ES-I3 (cell line): ENCODE results near the gene ZSWIM1.
"Not testable (repeated sequence)": the region's sequence is repeated elsewhere in the genome, so short reads cannot be mapped to it uniquely, and the experiment has no call there.

Source experiments
- H3K36me3 ChIP-seq: 2 replicates; pipeline ENCODE4 v1.6.1; 2013; ENCODE audit warnings: mild to moderate bottlenecking, low read length, control low read depth, moderate library complexity; ENCODE audit not compliant: insufficient read depth
- H3K4me1 ChIP-seq: 2 replicates; pipeline ENCODE4 v1.6.1; 2013; ENCODE audit warnings: mild to moderate bottlenecking, control low read depth, low read length; ENCODE audit not compliant: insufficient read depth
- H3K9ac ChIP-seq: 2 replicates; pipeline ENCODE4 v1.6.1; 2013; ENCODE audit warnings: low read depth, mild to moderate bottlenecking, low read length, moderate library complexity
- H3K9me3 ChIP-seq: 2 replicates; pipeline ENCODE4 v1.6.1; 2013; ENCODE audit warnings: mild to moderate bottlenecking, low read length, moderate library complexity; ENCODE audit not compliant: control insufficient read depth, insufficient read depth

Gene ZSWIM1

GRCh38 chr20:45890077-45890984 lies 9.3 kb downstream of the ZSWIM1 start:
- peak overlapping the region; percentile 76 for H3K9ac ChIP-seq
- no peaks in the 10 kb centered on the region for H3K4me1 ChIP-seq
- no peaks in the 10 kb centered on the region for H3K9me3 ChIP-seq
- peaks cover 3% of the 10 kb centered on the region; the same call in 1 of the 2 replicates for H3K36me3 ChIP-seq

GRCh38 chr20:45890985-45891983 lies 10.3 kb downstream of the ZSWIM1 start, which contains the start of the genes CTSA and NEURL2:
CTSA (plus strand) TSS chr20:45891335; CDS start chr20:45891569, 234 bp downstream.
NEURL2 (minus strand) TSS chr20:45891208; CDS start chr20:45890991, 217 bp downstream.
- Histone ChIP-seq H3K36me3 (peaks cover 3% of the 10 kb centered on the region; the same call in 1 of the 2 replicates), H3K9ac (peak within 1 kb of the TSS; percentile 76), H3K9me3 (no peaks in the 10 kb centered on the region), H3K4me1 (no peaks in the 10 kb centered on the region)

GRCh38 chr20:45892049-45892825 lies 11.2 kb downstream of the ZSWIM1 start:
- Histone ChIP-seq H3K4me1 (no peaks in the 10 kb centered on the region), H3K36me3 (peaks cover 3% of the 10 kb centered on the region; the same call in 1 of the 2 replicates), H3K9ac (peak overlapping the region; percentile 76; the same call in 1 of the 2 replicates), H3K9me3 (no peaks in the 10 kb centered on the region)

- no peaks in the 10 kb centered on the region for H3K9me3 ChIP-seq
- H3K4me1 ChIP-seq = no peaks in the 10 kb centered on the region
- no peak overlapping the region for H3K9ac ChIP-seq
- H3K36me3 ChIP-seq = peaks cover 3% of the 10 kb centered on the region; the same call in 1 of the 2 replicates
Measured at GRCh38 chr20:45892828-45893500, 11.9 kb downstream of the ZSWIM1 start.

GRCh38 chr20:45893831-45894230 lies 12.8 kb downstream of the ZSWIM1 start:
- H3K9me3 ChIP-seq = no peaks in the 10 kb centered on the region
- peaks cover 3% of the 10 kb centered on the region; the same call in 1 of the 2 replicates for H3K36me3 ChIP-seq
- H3K4me1 ChIP-seq = no peaks in the 10 kb centered on the region
- H3K9ac ChIP-seq = no peak overlapping the region

- H3K36me3 ChIP-seq = peaks cover 3% of the 10 kb centered on the region; the same call in 1 of the 2 replicates
Measured at GRCh38 chr20:45894797-45895196, 13.8 kb downstream of the ZSWIM1 start.

GRCh38 chr20:45896641-45897161 lies 15.7 kb downstream of the ZSWIM1 start:
- no peaks in the 10 kb centered on the region for H3K4me1 ChIP-seq
- peaks cover 11% of the 10 kb centered on the region; the same call in 1 of the 2 replicates for H3K36me3 ChIP-seq
- H3K9ac ChIP-seq = no peak overlapping the region

More at GRCh38 chr20:45894797-45895196, 13.8 kb downstream of the ZSWIM1 start:
- H3K9ac ChIP-seq = no peak overlapping the region
- no peaks in the 10 kb centered on the region for H3K9me3 ChIP-seq
- no peaks in the 10 kb centered on the region for H3K4me1 ChIP-seq

GRCh38 chr20:45897289-45897688 lies 16.3 kb downstream of the ZSWIM1 start:
- Histone ChIP-seq H3K36me3 (peaks cover 11% of the 10 kb centered on the region; the same call in 1 of the 2 replicates), H3K9me3 (no peaks in the 10 kb centered on the region)

More at GRCh38 chr20:45896641-45897161, 15.7 kb downstream of the ZSWIM1 start:
- H3K9me3 ChIP-seq = no peaks in the 10 kb centered on the region

GRCh38 chr20:45897692-45898091 lies 16.7 kb downstream of the ZSWIM1 start:
- H3K9me3 ChIP-seq = no peaks in the 10 kb centered on the region
- H3K4me1 ChIP-seq = no peaks in the 10 kb centered on the region
- no peak overlapping the region for H3K9ac ChIP-seq
- peaks cover 11% of the 10 kb centered on the region; the same call in 1 of the 2 replicates for H3K36me3 ChIP-seq

More at GRCh38 chr20:45897289-45897688, 16.3 kb downstream of the ZSWIM1 start:
- Histone ChIP-seq H3K9ac (no peak overlapping the region), H3K4me1 (no peaks in the 10 kb centered on the region)

GRCh38 chr20:45898285-45898684 lies 17.3 kb downstream of the ZSWIM1 start:
- no peak overlapping the region for H3K9ac ChIP-seq
- no peaks in the 10 kb centered on the region for H3K4me1 ChIP-seq
- H3K9me3 ChIP-seq = no peaks in the 10 kb centered on the region
- peaks cover 11% of the 10 kb centered on the region; the same call in 1 of the 2 replicates for H3K36me3 ChIP-seq

GRCh38 chr20:45899046-45899835 lies 18.2 kb downstream of the ZSWIM1 start:
- no peaks in the 10 kb centered on the region for H3K4me1 ChIP-seq
- no peaks in the 10 kb centered on the region for H3K9me3 ChIP-seq
- no peak overlapping the region for H3K9ac ChIP-seq
- 0 out of 2 replicates have a peak, but pooled peaks cover 8% of the 10 kb centered on the region for H3K36me3 ChIP-seq

GRCh38 chr20:45901332-45901731 lies 20.3 kb downstream of the ZSWIM1 start:
- H3K9me3 ChIP-seq, H3K4me1 ChIP-seq, H3K9ac ChIP-seq: not testable (repeated sequence)
- H3K36me3 ChIP-seq = peaks cover 12% of the 10 kb centered on the region; the same call in 1 of the 2 replicates
